ENCODE results near the gene ZFYVE19.

ZFYVE19 gene

GRCh38 chr15:40823572-40824343 lies 16.9 kb downstream of the ZFYVE19 start:
- no peak overlapping the region for H3K4me3 ChIP-seq (ENCODE audit: low read depth, low read length)
- TF ChIP-seq MYC (IDR thresholded peaks at IDR 0.05; ENCODE audit: low read depth, low read length), result no peak
- no peak for TF ChIP-seq MAX (IDR thresholded peaks at IDR 0.05; ENCODE audit: low read depth, low read length)
- no peak for TF ChIP-seq POLR2A (IDR thresholded peaks at IDR 0.05; ENCODE audit: extremely low read depth, insufficient read length)
- TF ChIP-seq, protein P1, sequence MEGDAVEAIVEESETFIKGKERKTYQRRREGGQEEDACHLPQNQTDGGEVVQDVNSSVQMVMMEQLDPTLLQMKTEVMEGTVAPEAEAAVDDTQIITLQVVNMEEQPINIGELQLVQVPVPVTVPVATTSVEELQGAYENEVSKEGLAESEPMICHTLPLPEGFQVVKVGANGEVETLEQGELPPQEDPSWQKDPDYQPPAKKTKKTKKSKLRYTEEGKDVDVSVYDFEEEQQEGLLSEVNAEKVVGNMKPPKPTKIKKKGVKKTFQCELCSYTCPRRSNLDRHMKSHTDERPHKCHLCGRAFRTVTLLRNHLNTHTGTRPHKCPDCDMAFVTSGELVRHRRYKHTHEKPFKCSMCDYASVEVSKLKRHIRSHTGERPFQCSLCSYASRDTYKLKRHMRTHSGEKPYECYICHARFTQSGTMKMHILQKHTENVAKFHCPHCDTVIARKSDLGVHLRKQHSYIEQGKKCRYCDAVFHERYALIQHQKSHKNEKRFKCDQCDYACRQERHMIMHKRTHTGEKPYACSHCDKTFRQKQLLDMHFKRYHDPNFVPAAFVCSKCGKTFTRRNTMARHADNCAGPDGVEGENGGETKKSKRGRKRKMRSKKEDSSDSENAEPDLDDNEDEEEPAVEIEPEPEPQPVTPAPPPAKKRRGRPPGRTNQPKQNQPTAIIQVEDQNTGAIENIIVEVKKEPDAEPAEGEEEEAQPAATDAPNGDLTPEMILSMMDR (IDR thresholded peaks at IDR 0.05; ENCODE audit: low read depth, low read length), result no peak
- peak; percentile 45 for DNase-seq (ENCODE audit: low read depth)

DNA sequence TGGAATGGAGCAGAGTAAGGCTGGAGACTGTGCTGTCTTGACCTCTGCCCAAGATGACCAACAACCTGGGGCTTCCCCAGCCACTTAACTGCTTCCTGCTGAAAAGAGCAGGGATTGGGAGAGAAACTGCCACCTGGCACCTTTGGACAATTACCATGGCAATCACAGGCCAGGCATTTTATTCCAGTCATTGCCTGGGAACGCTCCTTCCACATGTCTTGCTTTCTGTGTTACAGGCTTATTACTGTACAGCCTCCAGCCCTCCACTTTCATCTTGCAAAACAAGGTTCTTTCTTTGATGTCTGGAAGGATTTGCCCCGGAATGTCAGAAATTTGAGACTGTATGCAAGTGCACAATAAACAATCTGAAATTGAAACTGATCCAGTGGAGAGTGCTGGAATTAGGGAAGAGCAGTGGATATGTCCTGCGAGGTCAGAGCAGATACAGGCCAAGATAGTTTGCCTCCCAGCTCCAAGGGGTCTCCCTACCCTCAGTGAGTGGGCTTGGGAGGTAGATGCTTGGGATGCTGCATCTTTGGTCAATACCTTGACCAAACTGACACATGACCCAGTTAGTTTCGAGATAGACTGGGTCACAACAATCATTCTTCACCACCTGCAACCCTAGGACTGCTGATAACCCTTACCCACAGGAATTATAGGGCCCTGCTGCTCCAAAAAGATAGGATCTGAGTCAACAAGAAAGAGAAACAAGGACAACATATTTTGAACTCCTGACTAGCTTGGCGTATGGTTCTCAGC lies 19.0 kb downstream of the ZFYVE19 start:
- H3K4me3 ChIP-seq (ENCODE audit: low read depth, low read length), result no peak overlapping the region
- TF ChIP-seq MAX (IDR thresholded peaks at IDR 0.05; ENCODE audit: low read depth, low read length) (no peak), POLR2A (IDR thresholded peaks at IDR 0.05; ENCODE audit: extremely low read depth, insufficient read length) (no peak), MYC (IDR thresholded peaks at IDR 0.05; ENCODE audit: low read depth, low read length) (no peak)
- TF ChIP-seq, protein P1 (IDR thresholded peaks at IDR 0.05; ENCODE audit: low read depth, low read length), result no peak
- DNase-seq (ENCODE audit: low read depth), result no peak

DNA sequence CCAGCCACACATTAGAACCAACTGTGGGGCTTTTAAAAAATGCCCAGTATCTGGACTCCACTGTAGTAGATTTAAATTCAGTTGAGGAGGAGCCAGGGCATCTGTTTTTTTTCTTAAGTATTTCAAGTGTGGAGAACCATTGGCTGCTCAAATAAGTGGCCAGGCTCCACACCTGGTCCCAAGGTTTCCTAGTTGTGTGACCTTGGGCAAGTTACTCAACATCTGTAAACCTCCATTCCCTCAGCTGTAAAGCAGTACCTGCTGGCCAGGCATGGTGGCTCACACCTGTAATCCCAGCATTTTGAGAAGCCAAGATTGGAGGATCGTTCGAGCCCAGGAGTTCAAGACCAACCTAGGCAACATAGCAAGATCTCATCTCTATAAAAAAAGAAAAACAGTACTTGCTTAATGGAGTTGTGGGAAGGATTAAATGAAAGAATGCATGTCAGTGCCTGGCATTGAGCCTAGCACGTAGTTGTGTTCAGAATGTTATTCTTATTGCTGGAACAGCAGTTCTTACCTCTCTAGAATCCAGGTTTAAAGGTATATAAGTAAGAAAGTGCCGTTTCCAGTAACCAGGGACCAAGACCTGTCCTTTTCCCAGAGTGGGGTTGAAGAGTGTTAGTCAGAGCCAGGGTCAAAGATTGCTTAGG lies 19.7 kb downstream of the ZFYVE19 start:
- TF ChIP-seq MAX (IDR thresholded peaks at IDR 0.05; ENCODE audit: low read depth, low read length) (no peak), MYC (IDR thresholded peaks at IDR 0.05; ENCODE audit: low read depth, low read length) (no peak), POLR2A (IDR thresholded peaks at IDR 0.05; ENCODE audit: extremely low read depth, insufficient read length) (no peak)
- TF ChIP-seq, protein P1 (IDR thresholded peaks at IDR 0.05; ENCODE audit: low read depth, low read length), result no peak
- no peak for DNase-seq (ENCODE audit: low read depth)
- no peak overlapping the region for H3K4me3 ChIP-seq (ENCODE audit: low read depth, low read length)

- TF ChIP-seq MAX (IDR thresholded peaks at IDR 0.05; ENCODE audit: low read depth, low read length), result no peak
- TF ChIP-seq, protein P1 (IDR thresholded peaks at IDR 0.05; ENCODE audit: low read depth, low read length), result no peak
- no peak for TF ChIP-seq MYC (IDR thresholded peaks at IDR 0.05; ENCODE audit: low read depth, low read length)
- TF ChIP-seq POLR2A (IDR thresholded peaks at IDR 0.05; ENCODE audit: extremely low read depth, insufficient read length), result no peak
- H3K4me3 ChIP-seq (ENCODE audit: low read depth, low read length), result no peak within 1 kb of the TSS
- DNase-seq (ENCODE audit: low read depth), result no peak
These were observed 21.7 kb downstream of the ZFYVE19 start, which contains the start of gene PPP1R14D for GRCh38 chr15:40828447-40829036. PPP1R14D (minus strand) TSS chr15:40828708; CDS start chr15:40828641, 67 bp downstream.

DNA sequence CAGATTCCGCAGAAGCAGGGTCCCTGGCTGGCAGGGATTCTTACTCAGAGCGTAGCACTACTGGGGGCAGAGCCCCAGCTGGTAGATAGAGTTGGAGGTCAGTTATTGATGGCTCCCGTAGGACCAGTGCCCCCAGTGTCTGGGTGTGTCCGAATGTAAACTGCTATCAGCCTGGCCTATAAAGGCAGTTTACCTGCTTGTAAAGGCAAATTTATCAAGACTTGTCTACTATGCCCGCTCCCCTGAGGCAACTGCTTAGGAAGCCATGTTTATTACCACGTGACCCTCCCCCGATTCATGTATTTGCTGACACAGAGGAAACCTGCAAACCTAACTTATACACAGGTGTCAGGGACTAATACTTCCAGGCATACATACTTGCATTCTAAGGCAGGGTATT lies 22.2 kb downstream of the ZFYVE19 start:
- DNase-seq (ENCODE audit: low read depth), result no peak

More for the DNA sequence above, 22.2 kb downstream of the ZFYVE19 start:
- TF ChIP-seq POLR2A (IDR thresholded peaks at IDR 0.05; ENCODE audit: extremely low read depth, insufficient read length) (no peak), MYC (IDR thresholded peaks at IDR 0.05; ENCODE audit: low read depth, low read length) (no peak), MAX (IDR thresholded peaks at IDR 0.05; ENCODE audit: low read depth, low read length) (no peak)
- TF ChIP-seq, protein P1 (IDR thresholded peaks at IDR 0.05; ENCODE audit: low read depth, low read length), result no peak
- H3K4me3 ChIP-seq (ENCODE audit: low read depth, low read length), result no peak overlapping the region
